T-cell (primary cell): ENCODE measurements around the gene VGLL2. TPM values are rescaled to one million over a fixed set of nuclear protein-coding genes. Genes with fewer than 3 reads are reported as not detected.

Source experiments
- total RNA-seq, 35 experiments: library from RNA in 6 of 35; stranded (reverse) in 6 of 35; fragments of 120-200 nt in 1 of 35; gene quantifications; one replicate each; pipeline versions ENCODE4 v1.2.1 to v1.2.4 and lab custom pipeline; 2013 to 2026

VGLL2 gene
- total RNA-seq, 5 donors from 2014 or later (not counting 1 experiment from before 2014, with no cell fraction given), result not detected

Other genes starting within 250 kb of the VGLL2 start
- gene ROS1, start 160.4 kb downstream of the VGLL2 start, total RNA-seq, result under 1 TPM in 3 of 5 donors, not detected in 2; 0.03 to 0.07 (median 0.06) TPM
- 1 to 10 TPM; 2.2 to 7.3 (median 4.2) TPM for gene DCBLD1, start 217.1 kb downstream of the VGLL2 start, total RNA-seq